Neural cell (in vitro differentiated cells): ENCODE data around the gene SH3BP5.

Experiments used
- CTCF ChIP-seq: fragments of 450-650 bp; IDR thresholded peaks from 2 replicates; pipeline ENCODE4 v1.5.1; 2014; ENCODE audit warnings: antibody characterized with exemption, mild to moderate bottlenecking, moderate library complexity; ENCODE audit not compliant: poor library complexity, severe bottlenecking
- EP300 ChIP-seq: fragments of 450-650 bp; conservative IDR thresholded peaks from 2 replicates; pipeline ENCODE4 v1.6.1; 2014; ENCODE audit warnings: antibody characterized with exemption, mild to moderate bottlenecking, moderate library complexity; ENCODE audit not compliant: poor library complexity, severe bottlenecking
- EZH2 ChIP-seq: fragments of 200-600, 300-800 bp; shearing (Covaris generic), sonication (generic); IDR thresholded peaks from 2 replicates; pipeline ENCODE4 v1.6.1; 2014; ENCODE audit warnings: antibody characterized with exemption, low read length, borderline replicate concordance, mild to moderate bottlenecking; ENCODE audit not compliant: insufficient read depth, poor library complexity, severe bottlenecking
- MXI1 ChIP-seq: fragments of 450-650 bp; conservative IDR thresholded peaks from 2 replicates; pipeline ENCODE4 v1.6.1; 2014; ENCODE audit warnings: antibody characterized with exemption, mild to moderate bottlenecking; ENCODE audit not compliant: poor library complexity, severe bottlenecking
- POLR2AphosphoS5 ChIP-seq: IDR thresholded peaks from 2 replicates; pipeline ENCODE4 v1.6.1; 2012
- RAD21 ChIP-seq: fragments of 450-650 bp; conservative IDR thresholded peaks from 2 replicates; pipeline ENCODE4 v1.6.1; 2014; ENCODE audit warnings: antibody characterized with exemption, mild to moderate bottlenecking, moderate library complexity
- REST ChIP-seq: IDR thresholded peaks from 2 replicates; pipeline ENCODE4 v1.6.1; 2012; ENCODE audit warnings: borderline replicate concordance
- SMC3 ChIP-seq: fragments of 450-650 bp; conservative IDR thresholded peaks from 2 replicates; pipeline ENCODE4 v1.6.1; 2014; ENCODE audit warnings: antibody characterized with exemption, mild to moderate bottlenecking, moderate library complexity; ENCODE audit not compliant: poor library complexity
- TAF1 ChIP-seq: IDR thresholded peaks from 2 replicates; pipeline ENCODE4 v1.6.1; 2012; ENCODE audit warnings: low read depth

- no peak for TF ChIP-seq EZH2
- TF ChIP-seq CTCF: no peak
- TF ChIP-seq REST: no peak
- TF ChIP-seq TAF1: no peak
- no peak for TF ChIP-seq RAD21
- TF ChIP-seq EP300: no peak
- TF ChIP-seq POLR2AphosphoS5: no peak
- no peak for TF ChIP-seq SMC3
- no peak for TF ChIP-seq MXI1
These were observed 18.1 kb downstream of the SH3BP5 start for GRCh38 chr3:15314276-15314675.
